GM12864 (cell line): ENCODE measurements around the gene DNAAF9.

ENCODE experiments used
- DNase-seq: peaks from one replicate; pipeline ENCODE4 v3.0.0-alpha.2; 2011; ENCODE audit warnings: low read depth
- H3K4me3 ChIP-seq: 2 replicates; pipeline ENCODE4 v1.5.1; 2011; ENCODE audit warnings: mild to moderate bottlenecking, low read depth, low read length, control low read depth
- CTCF ChIP-seq: IDR thresholded peaks from 2 replicates; pipeline ENCODE4 v1.5.1; 2011; ENCODE audit warnings: low read depth, mild to moderate bottlenecking, moderate library complexity, low read length, control low read depth, inconsistent platforms; ENCODE audit errors: missing control alignments

Gene DNAAF9

GRCh38 chr20:3407040-3407770 lies at the start of gene DNAAF9:
Gene DNAAF9, minus strand, starts transcription at chr20:3407669. Its CDS starts 112 bp downstream, at chr20:3407557.
- no peak for DNase-seq

GRCh38 chr20:3456648-3457047 lies 49.2 kb upstream of the DNAAF9 start:
- no peak overlapping the region for H3K4me3 ChIP-seq
- DNase-seq = no peak
- TF ChIP-seq CTCF = no peak

More at GRCh38 chr20:3407040-3407770, at the start of gene DNAAF9:
- H3K4me3 ChIP-seq = peak within 1 kb of the TSS; percentile 53
- peak; percentile 41 for TF ChIP-seq CTCF

GRCh38 chr20:3454831-3455230 lies 47.4 kb upstream of the DNAAF9 start:
- H3K4me3 ChIP-seq = no peak overlapping the region
- DNase-seq = no peak
- TF ChIP-seq CTCF = no peak

GRCh38 chr20:3452690-3453089 lies 45.2 kb upstream of the DNAAF9 start:
- no peak for TF ChIP-seq CTCF
- DNase-seq = no peak
- H3K4me3 ChIP-seq = no peak overlapping the region

GRCh38 chr20:3452136-3452535 lies 44.7 kb upstream of the DNAAF9 start:
- no peak for TF ChIP-seq CTCF
- no peak for DNase-seq
- H3K4me3 ChIP-seq = no peak overlapping the region

- no peak for DNase-seq
- TF ChIP-seq CTCF = no peak
- H3K4me3 ChIP-seq = no peak overlapping the region
Observed at GRCh38 chr20:3449319-3449718, 41.9 kb upstream of the DNAAF9 start.

- DNase-seq = no peak
- no peak overlapping the region for H3K4me3 ChIP-seq
- no peak for TF ChIP-seq CTCF
Observed at GRCh38 chr20:3447321-3447720, 39.9 kb upstream of the DNAAF9 start.
